Panc1 (cell line): ENCODE measurements around the gene C19orf47.

ENCODE experiments used
- CTCF ChIP-seq: fragments of 450-650 bp; IDR thresholded peaks from 2 replicates; pipeline ENCODE4 v1.5.1; 2017; ENCODE audit warnings: mild to moderate bottlenecking
- REST ChIP-seq, 2 experiments: IDR thresholded peaks; 2 replicates each; pipeline ENCODE4 v1.6.1; 2011 to 2012; ENCODE audit warnings: low read depth in 2 of 2, control low read depth in 1 of 2, low read length in 1 of 2, mild to moderate bottlenecking in 1 of 2, moderate library complexity in 1 of 2; ENCODE audit not compliant: insufficient read depth in 1 of 2
- SIN3A ChIP-seq: IDR thresholded peaks from 2 replicates; pipeline ENCODE4 v1.6.1; 2012; ENCODE audit warnings: low read depth, mild to moderate bottlenecking, low read length, moderate library complexity, borderline replicate concordance; ENCODE audit not compliant: insufficient read depth

GRCh38 chr19:40360020-40360707, 12.0 kb upstream of the C19orf47 start:
- TF ChIP-seq CTCF (no peak), SIN3A (no peak), REST (IDR thresholded peaks at IDR 0.05; ENCODE audit: insufficient read depth in 1 of 2, low read depth in 2 of 2, low read length in 1 of 2) (no peak)
